Esophagus squamous epithelium (tissue), 4 donors: ENCODE data around the gene FNIP2.

Source experiments
- CTCF ChIP-seq, 6 experiments: fragments of 450-650 bp in 4 of 6; fragments of 200-600 bp in 2 of 6; sonication (generic) in 2 of 6; IDR thresholded peaks; one replicate each; pipeline ENCODE4 v1.5.1; 2016 to 2019; ENCODE audit warnings: antibody characterized with exemption in 6 of 6, mild to moderate bottlenecking in 4 of 6, moderate library complexity in 4 of 6
- POLR2A ChIP-seq, 4 donors: fragments of 450-650 bp; IDR thresholded peaks; one replicate each; pipeline ENCODE4 v1.6.1; 2017; ENCODE audit warnings: antibody characterized with exemption in 4 of 4, mild to moderate bottlenecking in 4 of 4, moderate library complexity in 3 of 4

- no peak for TF ChIP-seq POLR2A (IDR thresholded peaks at IDR 0.05)
- no peak for TF ChIP-seq CTCF (IDR thresholded peaks at IDR 0.05)
Measured at GRCh38 chr4:158814636-158815330, 46.0 kb downstream of the FNIP2 start.
